ENCODE measurements around the gene TTYH3. TPM values are rescaled to one million over a fixed set of nuclear protein-coding genes. Genes with fewer than 3 reads are reported as not detected.

Gene TTYH3
- total and polyA plus RNA-seq, 2 of the 8 experiments (the other 6 are each of a cell fraction or from before 2014, with no cell fraction given), result 66.2 to 169 TPM

DNA sequence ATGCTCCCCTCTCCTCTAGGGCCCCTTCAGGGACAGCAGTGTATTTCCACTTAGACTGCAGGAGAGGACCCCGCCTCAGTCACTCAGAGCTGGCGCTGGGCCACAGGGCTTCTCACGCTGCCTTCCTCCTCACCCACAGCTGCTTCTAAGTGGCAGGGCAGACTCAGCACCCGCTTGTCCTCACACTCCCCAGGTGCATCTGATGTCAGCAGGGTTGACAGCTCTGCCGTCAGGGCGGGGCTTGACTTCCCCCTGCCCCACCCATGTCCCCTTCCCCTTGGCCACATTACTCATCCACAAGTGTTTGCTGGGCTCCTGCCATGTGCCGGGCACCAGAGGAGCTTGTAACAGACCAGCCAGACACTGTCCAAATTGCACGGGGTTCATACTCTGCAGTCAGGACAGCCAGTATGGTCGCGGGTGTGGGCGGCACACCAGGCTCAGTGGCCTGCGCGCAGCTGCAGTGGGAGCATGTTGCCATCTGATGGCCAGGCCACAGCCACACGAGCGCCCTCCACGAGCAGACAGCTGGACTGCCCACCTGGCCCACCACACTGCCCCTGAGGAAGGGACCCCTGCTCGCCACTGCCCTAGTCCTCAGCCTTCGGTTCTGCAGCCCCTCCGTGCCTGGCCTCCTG lies 29.3 kb upstream of the TTYH3 start:
- ChIA-PET POLR2A (ENCODE audit: partially characterized antibody) (interaction anchor here (1.0 to 1.4 kb wide), 3 partner anchors 8 to 29 kb away, joined by 3 to 4 read pairs (median 3); partner anchors contain the start of gene TTYH3), CTCF (ENCODE audit: partially characterized antibody) (interaction anchor here (0.7 to 5.7 kb wide), 12 partner anchors 9 to 133 kb away, joined by 3 to 30 read pairs (median 4); no protein-coding TSS in a partner anchor)
- H3K23ac ChIP-seq (ENCODE audit: insufficient read length), result no peak overlapping the region
- no peak overlapping the region for H3K4me2 ChIP-seq (ENCODE audit: insufficient read depth in 1 of 2, low read depth in 2 of 2, low read length in 2 of 2)
- H2AFZ ChIP-seq (ENCODE audit: low read length), result no peak overlapping the region
- H3K14ac ChIP-seq (ENCODE audit: insufficient read length), result no peak overlapping the region
- H2AK5ac ChIP-seq (ENCODE audit: low read depth, low read length), result peak overlapping the region; percentile 85; the same call in 1 of the 2 replicates
- H3K9me3 ChIP-seq (ENCODE audit: insufficient read depth in 2 of 2, low read depth in 1 of 2, low read length in 1 of 2), result no peaks in the 10 kb centered on the region
- H3K27ac ChIP-seq (ENCODE audit: low read depth, low read length), result no peak overlapping the region
- no peak overlapping the region for H2BK20ac ChIP-seq (ENCODE audit: low read length)
- no peak for DNase-seq (ENCODE audit: low read depth in 1 of 2, low spot score in 2 of 2)
- H3K4ac ChIP-seq (replicated peaks; ENCODE audit: insufficient read length, low read depth, low read length), result no peak overlapping the region
- H4K8ac ChIP-seq (ENCODE audit: extremely low read depth, insufficient read depth, low read length), result no peak overlapping the region
- TF ChIP-seq POLR2A (IDR thresholded peaks at IDR 0.05; ENCODE audit: control extremely low read depth in 1 of 2, low read depth in 2 of 2, low read length in 2 of 2) (no peak), HDAC6 (IDR thresholded peaks at IDR 0.05; ENCODE audit: low read depth, low read length) (no peak), GABPA (IDR thresholded peaks at IDR 0.05; ENCODE audit: borderline replicate concordance, insufficient read depth, low read length) (no peak), BACH1 (IDR thresholded peaks at IDR 0.05; ENCODE audit: low read length) (no peak), BCL11A (IDR thresholded peaks at IDR 0.05; ENCODE audit: low read depth in 2 of 2, low read length in 2 of 2) (no peak), ASH2L (IDR thresholded peaks at IDR 0.05; ENCODE audit: low read length) (no peak), ATF2 (IDR thresholded peaks at IDR 0.05; ENCODE audit: low read length) (no peak), SUZ12 (IDR thresholded peaks at IDR 0.05; ENCODE audit: low read length) (no peak), SRF (IDR thresholded peaks at IDR 0.05; ENCODE audit: low read depth, low read length) (no peak)
- FAIRE-seq, result no peak
- H4K5ac ChIP-seq (ENCODE audit: insufficient read length, low read depth, low read length), result no peak overlapping the region
- no peak overlapping the region; the same call in 1 of the 2 replicates for H2BK15ac ChIP-seq (ENCODE audit: low read length)
- no peak overlapping the region for H3K4me3 ChIP-seq (ENCODE audit: extremely low read depth in 1 of 4, insufficient read depth in 2 of 4, low read depth in 3 of 4, low read length in 4 of 4)
- H4K20me1 ChIP-seq (replicated peaks in 1 of 2; ENCODE audit: control insufficient read depth in 1 of 2, insufficient read depth in 2 of 2, low read length in 2 of 2), result no peaks in the 10 kb centered on the region
- 90% methylated on average over 15 of the region's 19 CpGs; no CpG with 5 or more reads in 1 of the 2 experiments for WGBS, 2 experiments (ENCODE audit: extremely low coverage in 1 of 2, insufficient coverage in 1 of 2, insufficient read length in 1 of 2, insufficient replicate concordance in 2 of 2, low coverage in 1 of 2, low lambda C conversion rate in 2 of 2, missing lambda C conversion rate in 1 of 2)
- no peak overlapping the region for H4K91ac ChIP-seq (replicated peaks; ENCODE audit: insufficient read length, low read length)
- H3K79me1 ChIP-seq (ENCODE audit: low read depth, low read length), result no peaks in the 10 kb centered on the region
- no peak overlapping the region for H2BK120ac ChIP-seq (replicated peaks; ENCODE audit: low read depth, low read length)
- H2BK5ac ChIP-seq (ENCODE audit: low read depth, low read length), result no peak overlapping the region
- H3K18ac ChIP-seq (ENCODE audit: extremely low read depth, low read length), result no peak overlapping the region
- H2BK12ac ChIP-seq (ENCODE audit: low read depth, low read length), result no peak overlapping the region
- H3K56ac ChIP-seq (replicated peaks; ENCODE audit: insufficient read length, low read depth, low read length), result no peak overlapping the region
- H3K36me3 ChIP-seq (ENCODE audit: control insufficient read depth in 2 of 4, insufficient read depth in 4 of 4, low read length in 3 of 4), result peaks cover 0 to 2% (median 0%) of the 10 kb centered on the region in 4 experiments; a peak in 1 of 8 replicates
- no peaks in the 10 kb centered on the region for H3K27me3 ChIP-seq (replicated peaks in 1 of 4; ENCODE audit: control insufficient read depth in 3 of 4, extremely low read depth in 1 of 4, insufficient read depth in 3 of 4, low read length in 3 of 4)
- H3K9ac ChIP-seq (replicated peaks in 1 of 4; ENCODE audit: extremely low read depth in 1 of 4, low read depth in 3 of 4, low read length in 3 of 4), result no peak overlapping the region
- H3K4me1 ChIP-seq (replicated peaks in 1 of 4; ENCODE audit: control insufficient read depth in 3 of 4, insufficient read depth in 4 of 4, low read length in 3 of 4), result peaks cover 0 to 7% (median 1%) of the 10 kb centered on the region in 4 experiments; a peak in 3 of 7 replicates
- no peaks in the 10 kb centered on the region for H3K79me2 ChIP-seq (ENCODE audit: control insufficient read depth in 1 of 2, insufficient read depth in 2 of 2, low read length in 2 of 2)
- no peaks in the 10 kb centered on the region for H3K23me2 ChIP-seq (ENCODE audit: low read depth, low read length)

All from H1 (cell line).